Femur (tissue), 1 donor: Measurements from ENCODE around the gene RAB3GAP1.

Experiments used
- DNase-seq: peaks from one replicate; pipeline ENCODE4 v3.0.0-alpha.2; 2017

RAB3GAP1 gene

GRCh38 chr2:135164431-135164830, 112.3 kb downstream of the RAB3GAP1 start:
- DNase-seq: no peak

GRCh38 chr2:135167273-135167672, 115.2 kb downstream of the RAB3GAP1 start:
- no peak for DNase-seq

GRCh38 chr2:135168204-135168856, 116.2 kb downstream of the RAB3GAP1 start:
- DNase-seq: no peak

- no peak for DNase-seq
Measured at GRCh38 chr2:135169900-135170753, 118.0 kb downstream of the RAB3GAP1 start.

DNA sequence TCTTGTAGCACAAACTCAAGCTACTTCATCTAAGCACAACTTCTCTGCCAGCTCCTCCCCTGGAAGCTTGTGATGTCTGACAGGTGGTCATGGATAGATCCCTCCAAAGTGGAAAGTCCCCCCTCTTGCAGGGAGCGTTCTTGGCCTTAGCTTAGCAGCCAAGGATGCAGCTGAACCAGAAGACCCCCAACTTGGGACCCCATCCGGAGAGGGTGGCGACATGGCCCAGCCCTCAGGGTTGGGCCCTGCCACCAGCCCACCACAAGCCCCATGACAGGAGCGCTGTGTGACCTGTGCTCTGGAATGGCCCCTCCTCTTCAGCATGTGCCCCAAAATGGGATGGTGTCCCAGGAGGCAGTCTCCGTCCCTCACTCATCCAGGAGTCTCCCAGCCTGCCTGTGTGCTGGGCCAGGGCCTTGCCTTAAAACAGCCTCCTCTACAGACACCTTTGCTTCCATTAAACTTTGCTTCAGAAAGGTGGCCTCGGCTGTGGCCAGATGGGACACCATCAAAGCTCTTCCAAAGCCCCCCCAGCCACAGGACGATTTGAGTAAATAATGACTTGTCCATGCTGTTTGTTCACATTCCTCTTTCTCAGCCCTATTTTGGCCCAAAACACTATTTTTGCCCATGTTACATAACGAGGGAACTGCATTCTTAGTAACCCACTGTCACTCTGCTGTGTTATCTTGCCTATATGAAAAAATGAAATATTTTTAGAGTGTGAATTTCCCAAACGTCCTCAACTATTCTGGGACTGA, 122.1 kb downstream of the RAB3GAP1 start:
- no peak for DNase-seq

GRCh38 chr2:135174810-135175093, 122.7 kb downstream of the RAB3GAP1 start:
- no peak for DNase-seq

GRCh38 chr2:135175177-135175576, 123.1 kb downstream of the RAB3GAP1 start:
- DNase-seq: no peak

GRCh38 chr2:135179689-135180088, 127.6 kb downstream of the RAB3GAP1 start:
- DNase-seq: no peak

GRCh38 chr2:135182190-135182589, 130.1 kb downstream of the RAB3GAP1 start:
- no peak for DNase-seq

DNA sequence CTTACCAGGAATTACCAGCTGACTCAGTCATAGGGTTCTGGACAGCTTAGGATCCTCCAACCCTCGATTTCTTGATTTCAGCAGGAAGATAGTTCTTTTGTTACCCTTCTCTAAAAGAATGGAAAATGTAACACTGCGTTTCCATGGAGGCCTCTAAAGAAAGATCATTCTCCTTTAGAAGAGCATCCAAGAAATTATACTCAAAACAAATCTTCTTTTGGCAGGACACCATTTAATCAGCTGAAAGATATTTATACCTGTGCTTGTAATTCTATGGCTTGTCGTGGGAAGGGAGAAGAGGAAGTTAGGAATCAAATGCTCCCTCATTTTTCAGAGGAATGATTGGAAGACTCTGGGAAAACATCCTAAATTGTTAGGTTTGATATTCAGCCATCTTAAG, 130.5 kb downstream of the RAB3GAP1 start:
- no peak for DNase-seq

DNA sequence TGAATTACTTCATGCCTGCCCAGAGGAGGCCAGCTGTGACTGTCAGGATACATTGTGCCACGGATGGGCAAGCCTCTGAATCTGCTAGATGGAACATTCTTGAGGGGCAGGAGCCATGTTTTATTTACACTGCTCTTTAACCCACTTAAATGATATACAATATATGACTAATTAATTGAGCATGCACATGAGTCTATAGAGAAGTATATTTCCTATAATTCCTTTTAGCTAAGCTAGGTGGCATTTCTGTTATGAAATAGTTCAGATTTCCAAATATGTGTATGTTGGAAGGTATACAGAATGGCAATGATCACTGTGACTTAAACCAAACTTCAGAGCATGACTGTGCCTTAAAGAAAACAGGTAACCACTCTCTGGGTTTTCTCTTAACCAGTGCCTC, 131.7 kb downstream of the RAB3GAP1 start:
- DNase-seq: no peak

GRCh38 chr2:135186054-135186453, 134.0 kb downstream of the RAB3GAP1 start:
- no peak for DNase-seq

GRCh38 chr2:135187270-135187669, 135.2 kb downstream of the RAB3GAP1 start:
- no peak for DNase-seq

GRCh38 chr2:135189148-135189547, 137.1 kb downstream of the RAB3GAP1 start:
- DNase-seq: no peak

DNA sequence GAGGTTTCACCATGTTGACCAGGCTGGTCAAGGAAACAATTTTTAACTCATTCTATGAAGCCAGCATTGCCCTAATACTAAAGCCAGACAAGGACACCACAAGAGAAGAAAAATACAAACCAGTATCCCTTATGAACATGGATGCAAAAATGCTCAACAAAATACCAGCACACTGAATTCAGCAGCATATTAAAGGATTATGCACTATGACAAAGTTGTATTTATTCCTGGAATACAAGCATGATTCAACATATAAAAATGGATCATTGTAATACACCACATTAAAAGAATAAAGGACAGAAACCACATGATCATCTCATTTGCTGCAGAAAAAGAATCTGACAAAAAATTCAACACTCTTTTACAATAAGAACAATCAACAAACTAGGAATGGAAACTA, 138.7 kb downstream of the RAB3GAP1 start:
- DNase-seq: no peak

- no peak for DNase-seq
Measured at GRCh38 chr2:135198481-135198880, 146.4 kb downstream of the RAB3GAP1 start.

DNA sequence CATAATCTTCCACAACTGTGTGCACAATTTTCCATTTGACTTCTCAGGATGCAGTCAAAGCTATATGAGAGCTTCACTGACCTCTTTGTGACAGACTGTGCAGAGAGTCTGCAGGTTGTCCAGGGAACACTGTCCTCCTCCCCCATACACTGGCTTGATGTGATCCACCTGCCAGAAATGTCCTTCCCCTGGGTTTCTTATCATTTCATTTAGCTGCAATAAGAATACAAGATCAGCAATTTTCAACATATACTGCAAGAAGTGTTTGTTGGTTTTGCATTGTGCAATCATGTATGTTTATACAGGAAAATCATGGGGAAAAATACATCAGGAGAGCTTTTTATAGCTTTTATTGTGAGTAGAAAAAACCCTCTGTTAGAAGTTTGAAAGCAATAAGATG, 150.7 kb downstream of the RAB3GAP1 start:
- no peak for DNase-seq

- no peak for DNase-seq
Measured at GRCh38 chr2:135203944-135204343, 151.9 kb downstream of the RAB3GAP1 start.

GRCh38 chr2:135208016-135208415, 155.9 kb downstream of the RAB3GAP1 start:
- no peak for DNase-seq

GRCh38 chr2:135212757-135213156, 160.7 kb downstream of the RAB3GAP1 start:
- no peak for DNase-seq

DNA sequence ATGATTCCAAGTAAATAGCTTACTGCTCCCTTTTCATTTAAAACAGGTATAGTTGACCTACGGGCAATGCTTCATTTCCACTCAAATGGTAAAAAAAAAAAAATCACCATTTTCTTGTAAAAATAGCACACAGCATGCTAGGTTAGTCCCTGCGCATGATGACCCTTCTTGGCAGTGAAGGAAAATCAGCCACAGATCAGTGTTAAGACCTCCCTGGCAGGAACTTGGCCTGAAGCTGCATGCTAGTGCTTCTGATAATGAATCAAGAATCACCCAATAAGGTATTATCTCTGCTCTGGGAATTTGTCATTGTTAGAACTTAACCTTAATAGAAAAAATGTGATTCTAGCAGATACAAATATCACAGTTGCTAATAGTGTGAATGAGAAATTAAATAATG, 166.3 kb downstream of the RAB3GAP1 start:
- no peak for DNase-seq

GRCh38 chr2:135219226-135219625, 167.1 kb downstream of the RAB3GAP1 start:
- DNase-seq: no peak
